ENCODE measurements around the gene SLC1A2.

SLC1A2 gene

DNA sequence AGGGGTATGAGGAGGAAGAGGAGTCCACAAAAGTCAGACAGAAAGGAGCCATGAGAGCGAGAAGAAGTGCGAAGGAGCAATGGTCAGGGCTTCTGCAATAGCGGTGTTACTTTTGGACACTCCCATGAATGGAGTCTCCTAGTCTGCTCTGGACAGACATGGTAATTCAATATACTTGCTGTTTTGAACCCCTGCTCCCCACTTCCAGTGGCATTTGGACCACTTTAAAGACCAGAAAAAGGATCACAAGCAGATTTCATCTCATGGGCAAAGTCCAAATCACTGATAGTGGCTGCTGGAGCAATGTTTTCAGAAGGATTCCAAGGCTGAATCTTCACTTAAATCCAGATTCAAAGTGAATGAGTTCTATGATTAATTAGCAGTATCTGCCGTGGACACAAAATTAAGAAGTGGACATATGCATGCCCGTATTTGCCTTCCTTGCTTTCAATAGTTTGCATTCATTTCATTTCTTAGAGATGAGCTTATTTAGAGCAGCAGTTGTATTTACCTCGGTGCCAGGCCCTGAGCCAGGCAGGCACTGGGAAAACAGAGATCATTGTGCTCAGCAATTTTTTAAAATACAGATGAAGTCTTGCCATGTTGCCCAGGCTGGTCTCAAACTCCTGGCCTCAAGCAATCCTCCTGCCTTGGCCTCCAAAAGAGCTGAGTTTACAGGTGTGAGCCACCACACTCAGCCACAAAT is 72.0 kb downstream of the SLC1A2 start:
- H3K4me3 ChIP-seq (ENCODE audit: low read depth, low read length) = no peak overlapping the region
- no peaks in the 10 kb centered on the region for H3K9me3 ChIP-seq (ENCODE audit: severe bottlenecking)
- H3K36me3 ChIP-seq = no peaks in the 10 kb centered on the region
- H3K27me3 ChIP-seq (ENCODE audit: insufficient read depth, low read depth, severe bottlenecking) = no peaks in the 10 kb centered on the region
- no peak overlapping the region for H3K27ac ChIP-seq
- DNase-seq = no peak
- TF ChIP-seq CTCF (IDR thresholded peaks at IDR 0.05; ENCODE audit: low read depth, low read length) = no peak

DNA sequence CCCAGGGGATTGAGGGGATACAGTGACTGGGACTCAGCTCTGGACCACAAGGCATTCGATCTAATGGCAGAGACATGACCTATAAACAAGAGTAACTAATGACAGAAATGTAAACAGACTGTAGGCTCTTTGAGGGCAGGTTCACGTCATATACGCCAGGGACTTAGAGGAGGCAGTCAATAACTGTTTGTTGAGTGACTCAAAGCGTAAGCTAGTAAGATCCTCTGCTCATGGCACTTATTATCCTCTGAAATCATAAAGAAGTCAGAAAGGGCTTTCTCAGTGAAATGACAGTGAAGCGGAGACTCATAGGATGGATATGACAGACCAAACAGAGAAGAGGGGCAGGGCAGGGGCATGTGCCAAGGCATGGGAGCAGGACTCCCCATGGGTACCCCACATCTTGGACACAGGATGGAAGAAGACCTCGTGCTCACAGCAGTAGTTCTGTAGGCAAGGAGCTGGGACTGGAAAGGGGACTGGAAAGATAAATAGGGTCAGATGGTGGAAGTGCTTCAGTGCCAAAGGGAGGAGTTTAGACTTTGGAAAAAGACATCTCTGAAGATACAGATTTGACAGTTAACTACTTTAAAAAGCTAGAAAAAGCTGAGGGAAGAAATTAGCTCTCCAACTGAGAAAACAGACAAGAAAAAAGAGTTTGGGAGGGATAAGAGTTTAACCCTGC is 72.7 kb downstream of the SLC1A2 start:
- H3K36me3 ChIP-seq = no peaks in the 10 kb centered on the region
- DNase-seq = no peak
- H3K9me3 ChIP-seq (ENCODE audit: severe bottlenecking) = no peaks in the 10 kb centered on the region
- H3K4me3 ChIP-seq (ENCODE audit: low read depth, low read length) = no peak overlapping the region
- H3K27me3 ChIP-seq (ENCODE audit: insufficient read depth, low read depth, severe bottlenecking) = no peaks in the 10 kb centered on the region
- H3K27ac ChIP-seq = no peak overlapping the region
- TF ChIP-seq CTCF (IDR thresholded peaks at IDR 0.05; ENCODE audit: low read depth, low read length) = no peak

- H3K27ac ChIP-seq = no peak overlapping the region
- H3K9me3 ChIP-seq (ENCODE audit: severe bottlenecking) = no peaks in the 10 kb centered on the region
- no peak for DNase-seq
- TF ChIP-seq CTCF (IDR thresholded peaks at IDR 0.05; ENCODE audit: low read depth, low read length) = no peak
- H3K36me3 ChIP-seq = no peaks in the 10 kb centered on the region
- no peak overlapping the region for H3K4me3 ChIP-seq (ENCODE audit: low read depth, low read length)
- no peaks in the 10 kb centered on the region for H3K27me3 ChIP-seq (ENCODE audit: insufficient read depth, low read depth, severe bottlenecking)
Measured at GRCh38 chr11:35344681-35345574, 74.4 kb downstream of the SLC1A2 start.

DNA sequence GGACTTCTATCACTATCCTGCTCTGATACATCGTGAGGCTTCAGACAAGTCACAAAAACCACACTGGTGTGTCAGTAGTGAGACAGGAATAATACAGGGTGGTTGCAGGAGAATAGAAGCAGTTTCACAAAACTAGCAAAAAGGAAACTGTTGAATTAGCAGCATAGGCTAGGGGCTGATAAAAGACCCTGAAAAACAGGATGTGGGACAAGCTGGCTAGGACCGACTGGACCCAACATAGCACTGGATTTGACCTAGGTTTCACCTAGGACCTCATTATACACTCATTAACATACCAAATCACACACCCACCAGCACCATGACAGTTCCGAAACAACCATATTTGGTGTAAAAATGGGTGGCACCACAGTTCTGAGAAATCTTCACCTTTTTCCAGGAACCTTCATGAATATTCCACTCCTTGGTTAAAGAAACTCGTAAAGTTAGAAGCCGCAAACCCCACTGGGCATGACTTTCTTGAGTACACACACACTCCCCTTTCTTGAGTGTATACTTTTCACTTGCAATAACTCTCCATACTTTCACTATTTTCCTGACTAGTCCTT is 76.2 kb downstream of the SLC1A2 start:
- H3K4me3 ChIP-seq (ENCODE audit: low read depth, low read length) = no peak overlapping the region
- H3K36me3 ChIP-seq = no peaks in the 10 kb centered on the region
- no peak overlapping the region for H3K27ac ChIP-seq
- no peak for TF ChIP-seq CTCF (IDR thresholded peaks at IDR 0.05; ENCODE audit: low read depth, low read length)
- H3K9me3 ChIP-seq (ENCODE audit: severe bottlenecking) = no peaks in the 10 kb centered on the region
- no peak for DNase-seq
- H3K27me3 ChIP-seq (ENCODE audit: insufficient read depth, low read depth, severe bottlenecking) = no peaks in the 10 kb centered on the region

DNA sequence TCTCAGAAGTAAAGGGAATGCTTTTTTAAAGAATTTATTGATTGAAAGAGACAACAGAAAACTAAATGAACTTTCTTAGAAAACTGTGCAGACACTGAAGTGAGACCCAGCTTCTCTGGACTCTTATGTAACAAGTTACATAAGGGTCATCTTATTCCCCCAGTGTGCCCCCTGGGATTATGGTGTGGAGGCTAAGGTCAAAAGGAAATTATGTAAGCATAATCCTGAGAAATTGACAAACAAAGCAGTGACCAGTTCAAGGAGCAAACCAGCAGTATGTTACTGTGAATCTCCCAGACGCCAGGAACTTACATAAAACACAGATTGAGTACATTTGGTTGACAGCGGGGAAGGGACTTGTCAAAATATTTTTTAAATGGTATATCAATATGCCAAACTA is 78.6 kb downstream of the SLC1A2 start:
- TF ChIP-seq CTCF (IDR thresholded peaks at IDR 0.05; ENCODE audit: low read depth, low read length) = no peak
- DNase-seq = no peak
- Histone ChIP-seq H3K27ac (no peak overlapping the region), H3K36me3 (no peaks in the 10 kb centered on the region), H3K4me3 (ENCODE audit: low read depth, low read length) (no peak overlapping the region), H3K9me3 (ENCODE audit: severe bottlenecking) (no peaks in the 10 kb centered on the region), H3K27me3 (ENCODE audit: insufficient read depth, low read depth, severe bottlenecking) (no peaks in the 10 kb centered on the region)

Measured in WERI-Rb-1 (cell line).